ENCODE data around the gene CYP2A6.
"Not testable (repeated sequence)": the region's sequence is repeated elsewhere in the genome, so short reads cannot be mapped to it uniquely, and the experiment has no call there.

CYP2A6 gene, protein sequence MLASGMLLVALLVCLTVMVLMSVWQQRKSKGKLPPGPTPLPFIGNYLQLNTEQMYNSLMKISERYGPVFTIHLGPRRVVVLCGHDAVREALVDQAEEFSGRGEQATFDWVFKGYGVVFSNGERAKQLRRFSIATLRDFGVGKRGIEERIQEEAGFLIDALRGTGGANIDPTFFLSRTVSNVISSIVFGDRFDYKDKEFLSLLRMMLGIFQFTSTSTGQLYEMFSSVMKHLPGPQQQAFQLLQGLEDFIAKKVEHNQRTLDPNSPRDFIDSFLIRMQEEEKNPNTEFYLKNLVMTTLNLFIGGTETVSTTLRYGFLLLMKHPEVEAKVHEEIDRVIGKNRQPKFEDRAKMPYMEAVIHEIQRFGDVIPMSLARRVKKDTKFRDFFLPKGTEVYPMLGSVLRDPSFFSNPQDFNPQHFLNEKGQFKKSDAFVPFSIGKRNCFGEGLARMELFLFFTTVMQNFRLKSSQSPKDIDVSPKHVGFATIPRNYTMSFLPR

DNA sequence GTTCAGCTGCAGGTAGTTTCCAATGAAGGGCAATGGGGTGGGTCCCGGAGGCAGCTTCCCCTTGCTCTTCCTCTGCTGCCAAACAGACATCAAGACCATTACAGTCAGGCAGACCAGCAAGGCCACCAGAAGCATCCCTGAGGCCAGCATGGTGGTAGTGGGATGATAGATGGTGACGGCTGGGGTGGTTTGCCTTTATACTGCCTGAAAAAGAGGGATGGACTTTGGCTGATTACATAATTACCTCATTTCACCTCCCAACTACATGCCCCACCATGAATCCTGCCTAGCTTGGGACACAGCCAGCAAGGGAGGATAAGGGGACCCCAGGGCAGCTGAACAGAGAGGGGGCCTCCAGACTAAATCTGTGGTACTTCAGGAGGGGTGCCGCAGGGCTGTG lies at the start of gene CYP2A6:
Gene CYP2A6, minus strand, starts transcription at position 171 of the 400 bp plus-strand sequence. Its CDS starts 21 bp downstream, at position 150.
- H3K4me3 ChIP-seq (ENCODE audit: low read depth, low read length, poor library complexity, severe bottlenecking); H3K9me2 ChIP-seq (ENCODE audit: low read depth, low read length); H3K36me3 ChIP-seq (ENCODE audit: insufficient read depth, low read length); H3K9me3 ChIP-seq (ENCODE audit: low read length); H3K4me1 ChIP-seq (ENCODE audit: insufficient read depth, low read length, severe bottlenecking); H3K4me2 ChIP-seq (ENCODE audit: low read length); H3K9ac ChIP-seq (ENCODE audit: low read length); H3K27ac ChIP-seq (ENCODE audit: low read depth, low read length, poor library complexity, severe bottlenecking); H3K79me2 ChIP-seq (ENCODE audit: insufficient read depth, low read length); H2AFZ ChIP-seq (ENCODE audit: low read length); H4K20me1 ChIP-seq (ENCODE audit: insufficient read depth, low read length); H3K27me3 ChIP-seq (ENCODE audit: insufficient read depth, low read length); H3F3A ChIP-seq (ENCODE audit: insufficient read depth, low read length): not testable (repeated sequence)

DNA sequence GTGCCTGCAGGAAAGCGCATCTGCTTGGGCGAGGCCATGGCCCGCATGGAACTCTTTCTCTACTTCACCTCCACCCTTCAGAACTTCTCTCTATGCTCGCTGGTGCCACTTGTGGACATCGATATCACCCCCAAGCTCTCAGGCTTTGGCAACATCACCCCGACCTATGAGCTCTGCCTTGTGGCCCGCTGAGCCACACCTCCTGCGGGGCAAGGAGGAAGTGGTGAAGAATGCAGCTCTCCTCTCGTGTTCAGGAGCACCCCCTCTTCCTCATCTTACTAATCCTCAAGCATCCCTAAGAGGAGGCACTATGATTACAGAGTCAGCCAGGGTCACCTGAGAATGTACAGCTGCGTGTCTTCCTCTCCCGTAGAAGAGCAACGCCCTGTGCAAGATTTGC lies 49.7 kb upstream of the CYP2A6 start:
- not testable (repeated sequence) for H3K9ac ChIP-seq (ENCODE audit: low read length); H3F3A ChIP-seq (ENCODE audit: insufficient read depth, low read length); H3K4me1 ChIP-seq (ENCODE audit: insufficient read depth, low read length, severe bottlenecking); H4K20me1 ChIP-seq (ENCODE audit: insufficient read depth, low read length); H3K36me3 ChIP-seq (ENCODE audit: insufficient read depth, low read length); H3K4me2 ChIP-seq (ENCODE audit: low read length); H3K4me3 ChIP-seq (ENCODE audit: low read depth, low read length, poor library complexity, severe bottlenecking); H2AFZ ChIP-seq (ENCODE audit: low read length); H3K27me3 ChIP-seq (ENCODE audit: insufficient read depth, low read length); H3K27ac ChIP-seq (ENCODE audit: low read depth, low read length, poor library complexity, severe bottlenecking); H3K9me2 ChIP-seq (ENCODE audit: low read depth, low read length); H3K79me2 ChIP-seq (ENCODE audit: insufficient read depth, low read length); H3K9me3 ChIP-seq (ENCODE audit: low read length)

DNA sequence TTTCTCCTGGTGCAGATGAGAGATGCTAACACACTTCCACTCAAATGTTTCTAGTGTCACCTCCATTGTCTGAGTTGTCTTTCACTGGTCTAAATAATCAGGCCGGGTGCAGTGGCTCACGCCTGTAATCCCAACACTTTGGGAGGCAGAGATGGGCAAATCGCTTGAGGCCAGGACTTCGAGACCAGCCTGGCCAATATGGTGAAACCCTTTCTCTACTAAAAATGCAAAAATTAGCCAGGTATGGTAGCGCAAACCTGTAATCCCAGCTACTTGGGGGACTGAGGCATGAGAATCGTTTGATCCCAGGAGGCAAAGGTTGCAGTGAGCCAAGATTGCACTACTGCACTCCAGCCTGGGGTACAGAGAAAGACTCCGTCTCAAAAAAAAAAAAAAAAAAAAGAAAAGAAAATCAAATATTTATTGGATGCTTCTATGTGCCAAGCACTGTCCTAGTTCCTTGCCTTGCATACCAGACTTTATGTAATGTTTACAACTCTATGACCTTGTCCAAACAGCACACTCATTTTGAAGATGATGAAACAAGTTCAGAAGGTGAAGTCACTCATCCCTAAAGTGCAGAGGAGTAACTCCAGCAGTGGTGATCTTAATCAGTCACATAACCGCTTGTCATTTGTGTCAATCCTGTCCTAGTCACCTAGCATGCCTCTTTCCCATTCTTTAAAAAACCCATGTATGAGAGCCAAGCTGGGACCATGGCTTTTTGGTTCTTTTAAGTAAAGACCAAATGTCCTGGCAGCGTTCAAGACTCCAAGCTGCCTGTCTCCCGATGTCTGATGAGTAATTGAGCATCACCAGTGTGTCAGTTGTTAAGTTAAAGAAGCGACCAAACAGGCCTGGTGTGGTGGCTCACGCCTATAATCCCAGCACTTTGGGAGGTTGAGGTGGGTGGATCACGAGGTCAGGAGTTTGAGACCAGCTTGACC lies 46.9 kb upstream of the CYP2A6 start:
- H3F3A ChIP-seq (ENCODE audit: insufficient read depth, low read length); H3K9ac ChIP-seq (ENCODE audit: low read length); H3K27me3 ChIP-seq (ENCODE audit: insufficient read depth, low read length); H3K9me3 ChIP-seq (ENCODE audit: low read length); H3K4me2 ChIP-seq (ENCODE audit: low read length); H3K4me1 ChIP-seq (ENCODE audit: insufficient read depth, low read length, severe bottlenecking); H3K36me3 ChIP-seq (ENCODE audit: insufficient read depth, low read length); H3K9me2 ChIP-seq (ENCODE audit: low read depth, low read length); H3K4me3 ChIP-seq (ENCODE audit: low read depth, low read length, poor library complexity, severe bottlenecking); H4K20me1 ChIP-seq (ENCODE audit: insufficient read depth, low read length); H2AFZ ChIP-seq (ENCODE audit: low read length); H3K79me2 ChIP-seq (ENCODE audit: insufficient read depth, low read length); H3K27ac ChIP-seq (ENCODE audit: low read depth, low read length, poor library complexity, severe bottlenecking): not testable (repeated sequence)

DNA sequence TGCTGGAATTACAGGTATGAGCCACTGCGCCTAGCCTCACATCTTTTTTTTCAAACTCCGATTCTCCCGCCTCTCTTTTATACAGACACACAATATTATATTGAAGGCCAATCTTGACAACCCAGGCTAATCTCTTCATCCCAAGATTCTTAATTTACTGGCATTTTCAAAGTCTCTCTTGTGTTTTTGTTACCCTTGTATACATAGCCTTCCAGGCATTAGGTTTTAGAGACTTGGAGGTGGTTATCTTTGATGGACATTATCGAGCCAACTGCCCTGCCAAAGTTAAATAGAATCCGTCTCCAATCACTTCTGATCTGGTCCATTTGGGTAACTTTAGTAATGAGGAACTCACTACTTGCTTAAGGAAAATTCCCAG lies 46.2 kb upstream of the CYP2A6 start:
- Histone ChIP-seq H3K36me3 (ENCODE audit: insufficient read depth, low read length) (no peaks in the 10 kb centered on the region), H3K27me3 (ENCODE audit: insufficient read depth, low read length) (0 out of 2 replicates have a peak, but pooled peaks cover 3% of the 10 kb centered on the region), H3K27ac (ENCODE audit: low read depth, low read length, poor library complexity, severe bottlenecking) (no peak overlapping the region), H3K9me2 (ENCODE audit: low read depth, low read length) (no peaks in the 10 kb centered on the region), H2AFZ (ENCODE audit: low read length) (no peak overlapping the region), H3F3A (ENCODE audit: insufficient read depth, low read length) (no peaks in the 10 kb centered on the region), H3K79me2 (ENCODE audit: insufficient read depth, low read length) (no peaks in the 10 kb centered on the region), H3K4me3 (ENCODE audit: low read depth, low read length, poor library complexity, severe bottlenecking) (no peak overlapping the region), H3K9me3 (ENCODE audit: low read length) (no peaks in the 10 kb centered on the region), H3K4me2 (ENCODE audit: low read length) (no peak overlapping the region), H4K20me1 (ENCODE audit: insufficient read depth, low read length) (no peaks in the 10 kb centered on the region), H3K4me1 (ENCODE audit: insufficient read depth, low read length, severe bottlenecking) (no peaks in the 10 kb centered on the region), H3K9ac (ENCODE audit: low read length) (no peak overlapping the region)
- TF ChIP-seq, protein P1, sequence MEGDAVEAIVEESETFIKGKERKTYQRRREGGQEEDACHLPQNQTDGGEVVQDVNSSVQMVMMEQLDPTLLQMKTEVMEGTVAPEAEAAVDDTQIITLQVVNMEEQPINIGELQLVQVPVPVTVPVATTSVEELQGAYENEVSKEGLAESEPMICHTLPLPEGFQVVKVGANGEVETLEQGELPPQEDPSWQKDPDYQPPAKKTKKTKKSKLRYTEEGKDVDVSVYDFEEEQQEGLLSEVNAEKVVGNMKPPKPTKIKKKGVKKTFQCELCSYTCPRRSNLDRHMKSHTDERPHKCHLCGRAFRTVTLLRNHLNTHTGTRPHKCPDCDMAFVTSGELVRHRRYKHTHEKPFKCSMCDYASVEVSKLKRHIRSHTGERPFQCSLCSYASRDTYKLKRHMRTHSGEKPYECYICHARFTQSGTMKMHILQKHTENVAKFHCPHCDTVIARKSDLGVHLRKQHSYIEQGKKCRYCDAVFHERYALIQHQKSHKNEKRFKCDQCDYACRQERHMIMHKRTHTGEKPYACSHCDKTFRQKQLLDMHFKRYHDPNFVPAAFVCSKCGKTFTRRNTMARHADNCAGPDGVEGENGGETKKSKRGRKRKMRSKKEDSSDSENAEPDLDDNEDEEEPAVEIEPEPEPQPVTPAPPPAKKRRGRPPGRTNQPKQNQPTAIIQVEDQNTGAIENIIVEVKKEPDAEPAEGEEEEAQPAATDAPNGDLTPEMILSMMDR (IDR thresholded peaks at IDR 0.05; ENCODE audit: low read length): no peak
- TF ChIP-seq EZH2 (IDR thresholded peaks at IDR 0.05; ENCODE audit: borderline replicate concordance, low read length): no peak
